Measurements from ENCODE around the gene KLHL12. TPM values are rescaled to one million over a fixed set of nuclear protein-coding genes. Genes with fewer than 3 reads are reported as not detected.
A peak's percentile ranks its signal among the peaks of the same experiment; 100 is the strongest.

Gene KLHL12
- total and polyA plus RNA-seq, 10 of the 15 experiments (the other 5 are each of a cell fraction or from before 2014, with no cell fraction given): 16.0 to 53.8 (median 30.3) TPM

DNA sequence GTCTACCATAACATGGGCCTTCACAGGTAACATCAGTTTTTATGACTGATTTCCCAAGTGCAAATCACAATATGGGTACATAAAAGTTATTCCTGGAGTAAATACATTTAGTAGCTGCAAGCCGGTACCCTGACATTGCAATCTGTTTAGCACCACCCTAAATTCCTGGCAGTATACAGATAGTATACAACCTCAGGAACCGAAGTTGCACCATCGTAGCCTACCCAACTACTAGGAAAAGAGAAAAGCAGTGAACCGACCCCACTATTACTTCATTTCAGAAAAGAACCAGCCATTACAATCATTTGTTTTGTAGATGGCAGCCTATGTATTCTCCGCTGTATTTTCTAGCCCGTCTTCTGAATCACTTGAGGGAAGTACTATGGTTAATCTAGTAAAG is 29.9 kb upstream of the KLHL12 start:
- Histone ChIP-seq H4K20me1 (ENCODE audit: control insufficient read depth, insufficient read depth) (no peaks in the 10 kb centered on the region), H3K4me2 (ENCODE audit: control insufficient read depth, insufficient read depth) (peak overlapping the region; percentile 56), H3K9ac (ENCODE audit: control insufficient read depth, insufficient read depth, low read length) (peak overlapping the region; percentile 86), H3K27ac (ENCODE audit: control insufficient read depth, insufficient read depth) (no peak overlapping the region), H3K4me3 (peak overlapping the region; percentile 89), H3K27me3 (replicated peaks in 1 of 2; ENCODE audit: control insufficient read depth in 2 of 2, insufficient read depth in 2 of 2, low read length in 1 of 2) (no peaks in the 10 kb centered on the region), H3K79me2 (ENCODE audit: control insufficient read depth, insufficient read depth, low read length) (peaks cover 52% of the 10 kb centered on the region), H3K4me1 (ENCODE audit: control insufficient read depth, insufficient read depth, low read length) (peaks cover 10% of the 10 kb centered on the region; the same call in 1 of the 2 replicates), H2AFZ (ENCODE audit: control insufficient read depth, low read depth, low read length) (no peak overlapping the region), H3K9me3 (replicated peaks; ENCODE audit: control insufficient read depth, insufficient read depth, low read length) (no peaks in the 10 kb centered on the region), H3K36me3 (ENCODE audit: control insufficient read depth in 2 of 2, insufficient read depth in 2 of 2, low read length in 1 of 2) (no peaks in the 10 kb centered on the region; a peak in 1 of 4 replicates)
- intact Hi-C loops (cut with micrococcal nuclease; ENCODE audit: unreplicated experiment): no loop called here
- RAD21 ChIA-PET (ENCODE audit: unreplicated experiment): no interaction called here
- SMC1A ChIA-PET (ENCODE audit: uncharacterized antibody, unreplicated experiment): no interaction called here
- no peak for TF ChIP-seq CBX5 (IDR thresholded peaks at IDR 0.05; ENCODE audit: low read depth)
- TF ChIP-seq ZNF384 (IDR thresholded peaks at IDR 0.05; ENCODE audit: borderline replicate concordance, low read depth, low read length): no peak
- TF ChIP-seq MYB (IDR thresholded peaks at IDR 0.05; ENCODE audit: borderline replicate concordance, low read depth, low read length): no peak
- TSS peak; percentile 58 for BruUV-seq (replicated peaks)
- POLR2A ChIA-PET: no interaction called here
- CTCF ChIA-PET: interaction anchor here (0.6 kb wide), 1 partner anchor 12 kb away, joined by 3 read pairs; no protein-coding TSS in a partner anchor
- in situ Hi-C loops (cut with MboI): no loop called here
- FAIRE-seq: no peak
- ATAC-seq: no peak
- no peak for DNase-seq (ENCODE audit: low read depth, low spot score)
- whole genome bisulfite sequencing (ENCODE audit: insufficient coverage, insufficient replicate concordance, low lambda C conversion rate, missing lambda C conversion rate): 86% methylated on average over 6 of the region's 6 CpGs

DNA sequence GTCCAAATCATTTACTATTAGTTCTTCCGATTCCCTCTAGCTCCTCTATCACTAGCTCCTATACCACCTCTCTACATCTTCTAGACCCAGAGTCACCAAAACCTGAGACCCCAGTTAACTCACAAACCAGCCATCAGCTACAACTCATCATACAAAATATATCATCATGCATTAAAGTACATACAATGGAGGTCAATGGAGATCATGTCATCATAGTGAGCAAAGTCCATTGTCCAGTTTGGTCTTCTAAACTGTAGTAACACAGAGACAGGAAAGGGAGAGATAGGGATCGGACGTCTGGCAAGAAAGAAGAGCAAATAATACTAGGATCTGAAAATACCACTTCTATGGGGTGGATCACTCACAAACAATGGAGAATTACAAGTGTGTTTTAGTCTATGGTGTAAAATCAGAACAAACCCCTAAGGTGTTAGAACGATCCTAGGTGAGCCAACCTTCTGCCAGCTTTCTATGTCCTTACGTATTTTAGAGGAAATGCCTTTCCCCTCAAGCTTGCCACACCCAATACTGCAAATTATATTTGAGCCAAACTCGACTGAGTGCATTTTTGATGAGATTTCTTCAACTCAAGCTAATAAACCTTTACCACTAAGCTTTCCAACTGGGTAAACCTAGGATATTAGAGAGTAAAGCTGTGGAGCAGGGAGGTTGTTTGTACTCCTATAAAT is 27.2 kb upstream of the KLHL12 start:
- BruUV-seq (replicated peaks): no TSS peak
- no peak overlapping the region for H3K9ac ChIP-seq (ENCODE audit: control insufficient read depth, insufficient read depth, low read length)
- H3K4me1 ChIP-seq (ENCODE audit: control insufficient read depth, insufficient read depth, low read length): peaks cover 10% of the 10 kb centered on the region; the same call in 1 of the 2 replicates
- no peak overlapping the region for H3K27ac ChIP-seq (ENCODE audit: control insufficient read depth, insufficient read depth)
- no peak overlapping the region for H2AFZ ChIP-seq (ENCODE audit: control insufficient read depth, low read depth, low read length)
- no peak for DNase-seq (ENCODE audit: low read depth, low spot score)
- intact Hi-C loops (cut with micrococcal nuclease; ENCODE audit: unreplicated experiment) (no loop called here), in situ Hi-C loops (cut with MboI) (no loop called here)
- ATAC-seq: no peak
- POLR2A ChIA-PET: interaction anchor here (0.7 to 1.7 kb wide), 6 partner anchors 10 to 66 kb away, joined by 3 to 6 read pairs (median 3); partner anchors contain the start of genes KLHL12 and RABIF
- H3K27me3 ChIP-seq (replicated peaks in 1 of 2; ENCODE audit: control insufficient read depth in 2 of 2, insufficient read depth in 2 of 2, low read length in 1 of 2): no peaks in the 10 kb centered on the region
- H4K20me1 ChIP-seq (ENCODE audit: control insufficient read depth, insufficient read depth): no peaks in the 10 kb centered on the region
- H3K79me2 ChIP-seq (ENCODE audit: control insufficient read depth, insufficient read depth, low read length): peaks cover 54% of the 10 kb centered on the region
- 77% methylated on average over 6 of the region's 6 CpGs for WGBS (ENCODE audit: insufficient coverage, insufficient replicate concordance, low lambda C conversion rate, missing lambda C conversion rate)
- H3K4me2 ChIP-seq (ENCODE audit: control insufficient read depth, insufficient read depth): peak overlapping the region; percentile 43
- H3K36me3 ChIP-seq (ENCODE audit: control insufficient read depth in 2 of 2, insufficient read depth in 2 of 2, low read length in 1 of 2): no peaks in the 10 kb centered on the region; a peak in 2 of 4 replicates
- TF ChIP-seq BCL11A (IDR thresholded peaks at IDR 0.05; ENCODE audit: low read depth, low read length) (no peak), RB1 (IDR thresholded peaks at IDR 0.05; ENCODE audit: borderline replicate concordance) (no peak), NFYA (IDR thresholded peaks at IDR 0.05; ENCODE audit: borderline replicate concordance, low read depth, low read length) (no peak), EED (IDR thresholded peaks at IDR 0.05; ENCODE audit: low read depth) (no peak), PAX5 (IDR thresholded peaks at IDR 0.05; ENCODE audit: borderline replicate concordance, low read depth, low read length) (no peak), HCFC1 (IDR thresholded peaks at IDR 0.05; ENCODE audit: low read length) (no peak), RCOR1 (conservative IDR thresholded peaks at IDR 0.05; ENCODE audit: low read depth, low read length) (no peak), STAT1 (conservative IDR thresholded peaks at IDR 0.05) (no peak), SREBF2 (IDR thresholded peaks at IDR 0.05; ENCODE audit: low read length) (no peak), RFX5 (IDR thresholded peaks at IDR 0.05; ENCODE audit: low read depth, low read length) (no peak), SUZ12 (IDR thresholded peaks at IDR 0.05; ENCODE audit: unreplicated experiment) (no peak), TARDBP (IDR thresholded peaks at IDR 0.05; ENCODE audit: borderline replicate concordance) (no peak), ZNF384 (IDR thresholded peaks at IDR 0.05; ENCODE audit: borderline replicate concordance, low read depth, low read length) (no peak)
- TF ChIP-seq, protein P1, sequence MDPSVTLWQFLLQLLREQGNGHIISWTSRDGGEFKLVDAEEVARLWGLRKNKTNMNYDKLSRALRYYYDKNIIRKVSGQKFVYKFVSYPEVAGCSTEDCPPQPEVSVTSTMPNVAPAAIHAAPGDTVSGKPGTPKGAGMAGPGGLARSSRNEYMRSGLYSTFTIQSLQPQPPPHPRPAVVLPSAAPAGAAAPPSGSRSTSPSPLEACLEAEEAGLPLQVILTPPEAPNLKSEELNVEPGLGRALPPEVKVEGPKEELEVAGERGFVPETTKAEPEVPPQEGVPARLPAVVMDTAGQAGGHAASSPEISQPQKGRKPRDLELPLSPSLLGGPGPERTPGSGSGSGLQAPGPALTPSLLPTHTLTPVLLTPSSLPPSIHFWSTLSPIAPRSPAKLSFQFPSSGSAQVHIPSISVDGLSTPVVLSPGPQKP (IDR thresholded peaks at IDR 0.05; ENCODE audit: low read depth, low read length): no peak
- H3K4me3 ChIP-seq: no peak overlapping the region
- FAIRE-seq: no peak
- RAD21 ChIA-PET (ENCODE audit: unreplicated experiment): interaction anchor here (0.5 kb wide), 1 partner anchor 179 kb away, joined by 3 read pairs; no protein-coding TSS in a partner anchor
- CTCF ChIA-PET: interaction anchor here (0.7 to 2.3 kb wide), 7 partner anchors 9 to 313 kb away, joined by 3 to 10 read pairs (median 4); no protein-coding TSS in a partner anchor
- SMC1A ChIA-PET (ENCODE audit: uncharacterized antibody, unreplicated experiment): interaction anchor here (0.6 to 1.9 kb wide), 7 partner anchors 8 to 203 kb away, joined by 3 to 6 read pairs (median 3); no protein-coding TSS in a partner anchor
- H3K9me3 ChIP-seq (replicated peaks; ENCODE audit: control insufficient read depth, insufficient read depth, low read length): no peaks in the 10 kb centered on the region
